GM21825 (cell line): Measurements from ENCODE around the gene PTAFR.

Source experiments
- ATAC-seq: cut with Tn5 transposase; IDR thresholded peaks from one replicate; pipeline ENCODE4 v1.9.1; 2021; ENCODE audit warnings: mild to moderate bottlenecking, moderate library complexity; ENCODE audit not compliant: unreplicated experiment

The PTAFR gene

GRCh38 chr1:28178690-28179485, 2.4 kb upstream of the PTAFR start:
- no peak for ATAC-seq

- ATAC-seq, result no peak
Observed at GRCh38 chr1:28175955-28176485, 470 bp downstream of the PTAFR start.

GRCh38 chr1:28173980-28174297, 2.6 kb downstream of the PTAFR start:
- ATAC-seq, result no peak

- ATAC-seq, result no peak
Observed at GRCh38 chr1:28173151-28173979, 3.1 kb downstream of the PTAFR start.

GRCh38 chr1:28172713-28173150, 3.8 kb downstream of the PTAFR start:
- ATAC-seq, result peak; percentile 56

GRCh38 chr1:28171246-28171645, 5.2 kb downstream of the PTAFR start:
- no peak for ATAC-seq

GRCh38 chr1:28170001-28170596, 6.4 kb downstream of the PTAFR start:
- no peak for ATAC-seq

GRCh38 chr1:28163496-28164161, 12.9 kb downstream of the PTAFR start:
- no peak for ATAC-seq

GRCh38 chr1:28162151-28162550, 14.3 kb downstream of the PTAFR start:
- ATAC-seq, result no peak

- ATAC-seq, result no peak
Observed at GRCh38 chr1:28161751-28162150, 14.7 kb downstream of the PTAFR start.

GRCh38 chr1:28160782-28161266, 15.7 kb downstream of the PTAFR start:
- no peak for ATAC-seq

- no peak for ATAC-seq
Observed at GRCh38 chr1:28159680-28160079, 16.8 kb downstream of the PTAFR start.

- no peak for ATAC-seq
Observed at GRCh38 chr1:28159243-28159642, 17.2 kb downstream of the PTAFR start.

- no peak for ATAC-seq
Observed at GRCh38 chr1:28157894-28158293, 18.6 kb downstream of the PTAFR start.

- no peak for ATAC-seq
Observed at GRCh38 chr1:28156821-28157220, 19.7 kb downstream of the PTAFR start.

GRCh38 chr1:28155628-28156027, 20.9 kb downstream of the PTAFR start:
- ATAC-seq, result no peak

- ATAC-seq, result no peak
Observed at GRCh38 chr1:28154078-28154594, 22.4 kb downstream of the PTAFR start.

- ATAC-seq, result no peak
Observed at GRCh38 chr1:28150125-28150780, 26.2 kb downstream of the PTAFR start.

GRCh38 chr1:28148880-28149195, 27.7 kb downstream of the PTAFR start:
- no peak for ATAC-seq
